Adrenal gland (tissue), 12 donors: ENCODE measurements around the gene PSMD13. TPM values are rescaled to one million over a fixed set of nuclear protein-coding genes. Genes with fewer than 3 reads are reported as not detected.

ENCODE experiments used
- DNase-seq, 7 donors: peaks; one replicate each; pipeline ENCODE4 v3.0.0-alpha.2; 2019 to 2020
- H3K27ac ChIP-seq, 5 donors: fragments of 200-600 bp; sonication (generic) in 4 of 5; 1 replicate in 3 of 5; 2 replicates in 2 of 5; pipeline versions ENCODE4 v1.5.1 to v1.8.0; 2016 to 2020; ENCODE audit warnings: mild to moderate bottlenecking in 1 of 5
- H3K27me3 ChIP-seq: fragments of 200-600 bp; 2 replicates; pipeline ENCODE4 v1.8.0; 2021
- H3K36me3 ChIP-seq, 2 donors: fragments of 200-600 bp; replicated peaks in 1 of 2; 1 replicate in 1 of 2; 2 replicates in 1 of 2; pipeline versions ENCODE4 v1.5.1 to v1.8.0; 2018 to 2022
- H3K4me1 ChIP-seq, 2 donors: fragments of 200-600 bp; replicated peaks in 1 of 2; 1 replicate in 1 of 2; 2 replicates in 1 of 2; pipeline versions ENCODE4 v1.5.1 to v1.8.0; 2018 to 2021
- H3K4me3 ChIP-seq, 4 donors: fragments of 200-600 bp; sonication (generic) in 3 of 4; one replicate each; pipeline ENCODE4 v1.5.1; 2016 to 2018
- H3K9me3 ChIP-seq, 3 donors: fragments of 200-600 bp; sonication (generic) in 1 of 3; replicated peaks in 1 of 3; 1 replicate in 2 of 3; 2 replicates in 1 of 3; pipeline versions ENCODE4 v1.5.1 to v1.8.0; 2016 to 2021
- CTCF ChIP-seq, 6 experiments: fragments of 450-650 bp in 4 of 6; fragments of 200-600 bp in 2 of 6; sonication (generic) in 1 of 6; IDR thresholded peaks; 1 replicate in 5 of 6; 2 replicates in 1 of 6; pipeline versions ENCODE4 v1.5.1 to v1.8.0; 2016 to 2021; ENCODE audit warnings: antibody characterized with exemption in 6 of 6, mild to moderate bottlenecking in 2 of 6, moderate library complexity in 1 of 6
- POLR2A ChIP-seq, 2 donors: fragments of 450-650 bp; IDR thresholded peaks; one replicate each; pipeline ENCODE4 v1.6.1; 2017; ENCODE audit warnings: antibody characterized with exemption in 2 of 2, mild to moderate bottlenecking in 2 of 2, moderate library complexity in 1 of 2
- WGBS, 4 donors: extraction: QIAGEN DNeasy Blood & Tissue Kit in 2 of 4; methylation state at CpG; one replicate each; pipeline versions ENCODE4 v1.1.5 to v1.1.7; 2013 to 2017; 5-methylcytosine and 5-hydroxymethylcytosine counted together
- intact Hi-C, 2 donors: fragments of 100-400 bp; cut with DNase I; formaldehyde crosslinking; loops; one replicate each; pipeline versions ENCODE4 v1.14.1 to v1.15.0; 2022 to 2023
- polyA plus RNA-seq, 3 donors: library from polyadenylated mRNA; stranded (reverse); fragments of 200-250 nt in 2 of 3; fragments of 350-450 nt in 1 of 3; fragmentation: Illumina TruSeq in 1 of 3; extraction: RNeasy Lipid Tissue Mini Kit (QIAGEN cat#74804) in 1 of 3; gene quantifications; one replicate each; pipeline ENCODE4 v1.2.3, GENCODE V29; 2013 to 2014
- total RNA-seq, 9 donors: library from RNA; depleted of rRNA in 4 of 9; stranded (reverse); fragments of >200 nt in 4 of 9; fragments of 120-200 nt in 1 of 9; fragmentation: NEBNext Ultra II Directional in 1 of 9; extraction: Animal tissue kit (Norgen Biotek cat#: 25700) in 1 of 9; gene quantifications; one replicate each; pipeline versions ENCODE4 v1.1.0 to v1.2.4, GENCODE V29; 2013 to 2023
- donor health status: healthy with polysubstance abuse.
- donor health status: Bipolar disorder and iron deficiency.
- donor health status: DM: yes; HTN: yes; CAD: no.
- donor health status: DM: no; HTN: no; CAD: no.
- donor health status: DM: no; HTN: no; CAD: no.
- donor health status: DM: yes; HTN: yes; CAD: no.

The PSMD13 gene
- total and polyA plus RNA-seq, 12 donors: 62.2 to 174 (median 89.4) TPM

- H3K36me3 ChIP-seq: peaks cover 0 to 49% of the 10 kb centered on the region in 2 donors
- WGBS, 4 donors: 2 to 4% (median 2%) methylated on average over 11 to 39 of the region's 39 CpGs
These were observed 30.1 kb upstream of the PSMD13 start for GRCh38 chr11:206526-207207.

GRCh38 chr11:207208-207862 lies 29.4 kb upstream of the PSMD13 start, which contains the start of the genes BET1L and RIC8A:
BET1L (minus strand) TSS chr11:207399; CDS start chr11:207321, 78 bp downstream.
RIC8A (plus strand) TSS chr11:207708; CDS start chr11:208855, 1,147 bp downstream.
- no peaks in the 10 kb centered on the region for H3K27me3 ChIP-seq
- WGBS, 4 donors: 0 to 1% (median 1%) methylated on average over 2 to 63 of the region's 63 CpGs
- intact Hi-C loops: no loop called here
- TF ChIP-seq CTCF (IDR thresholded peaks at IDR 0.05) (peak in 1 of 6 experiments; percentile 8), POLR2A (IDR thresholded peaks at IDR 0.05) (peak; percentile 68 to 92)
- peaks cover 0 to 55% of the 10 kb centered on the region in 2 donors for H3K36me3 ChIP-seq
- H3K27ac ChIP-seq: peak within 1 kb of the TSS; percentile 97 to 99 (median 99)
- peak; percentile 93 to 98 (median 96) for DNase-seq
- peak within 1 kb of the TSS; percentile 48 to 98 (median 86) for H3K4me3 ChIP-seq
- peaks cover 19 to 48% of the 10 kb centered on the region in 2 donors for H3K4me1 ChIP-seq
- H3K9me3 ChIP-seq: no peaks in the 10 kb centered on the region

More at GRCh38 chr11:206526-207207, 30.1 kb upstream of the PSMD13 start:
- intact Hi-C loops: no loop called here
- no peak for TF ChIP-seq POLR2A (IDR thresholded peaks at IDR 0.05)
- TF ChIP-seq CTCF (IDR thresholded peaks at IDR 0.05): no peak
- Histone ChIP-seq H3K27me3 (no peaks in the 10 kb centered on the region), H3K27ac (peak overlapping the region; percentile 97 to 99 (median 99)), H3K4me3 (peak overlapping the region; percentile 9 to 98 (median 86)), H3K4me1 (peaks cover 19 to 51% of the 10 kb centered on the region in 2 donors), H3K9me3 (no peaks in the 10 kb centered on the region)
- peak in 5 of 7 donors; percentile 38 to 68 (median 44) for DNase-seq

- DNase-seq: peak in 6 of 7 donors; percentile 60 to 85 (median 64)
- intact Hi-C loops: no loop called here
These were observed 29.0 kb upstream of the PSMD13 start for GRCh38 chr11:207863-208180.

More at GRCh38 chr11:207863-208180, 29.0 kb upstream of the PSMD13 start:
- WGBS, 4 donors: 0 to 5% (median 0%) methylated on average over 4 to 27 of the region's 27 CpGs
- H3K27me3 ChIP-seq: no peaks in the 10 kb centered on the region
- H3K4me3 ChIP-seq: peak overlapping the region; percentile 36 to 98 (median 70)
- peaks cover 19 to 44% of the 10 kb centered on the region in 2 donors for H3K4me1 ChIP-seq
- TF ChIP-seq CTCF (IDR thresholded peaks at IDR 0.05) (no peak), POLR2A (IDR thresholded peaks at IDR 0.05) (no peak)
- no peaks in the 10 kb centered on the region for H3K9me3 ChIP-seq
- peak overlapping the region; percentile 97 to 99 (median 99) for H3K27ac ChIP-seq
- peaks cover 0 to 60% of the 10 kb centered on the region in 2 donors for H3K36me3 ChIP-seq
